GM11168 (cell line): Measurements from ENCODE around the gene DIP2A.
"Not testable (repeated sequence)": the region's sequence is repeated elsewhere in the genome, so short reads cannot be mapped to it uniquely, and the experiment has no call there.

Experiments used
- in situ Hi-C: fragments of 300-500 bp; cut with MboI; formaldehyde crosslinking; loops from one replicate; pipeline ENCODE4 v1.12.0; 2022; ENCODE audit warnings: low sequenced_read_pairs; ENCODE audit not compliant: unreplicated experiment

DIP2A gene

GRCh38 chr21:46441961-46442498 is 16.7 kb upstream of the DIP2A start:
- in situ Hi-C loops, result no loop called here

- in situ Hi-C loops, result no loop called here
Measured at GRCh38 chr21:46442938-46443337, 15.8 kb upstream of the DIP2A start.

- in situ Hi-C loops, result no loop called here
Measured at GRCh38 chr21:46443910-46444309, 14.8 kb upstream of the DIP2A start.

GRCh38 chr21:46448108-46448507 is 10.6 kb upstream of the DIP2A start:
- in situ Hi-C loops, result no loop called here

- in situ Hi-C loops, result not testable (repeated sequence)
Measured at GRCh38 chr21:46448855-46449254, 9.8 kb upstream of the DIP2A start.

GRCh38 chr21:46452710-46453109 is 6.0 kb upstream of the DIP2A start:
- in situ Hi-C loops, result no loop called here

GRCh38 chr21:46454142-46454541 is 4.5 kb upstream of the DIP2A start:
- in situ Hi-C loops, result no loop called here

GRCh38 chr21:46454634-46455390 is 3.9 kb upstream of the DIP2A start:
- in situ Hi-C loops, result no loop called here

GRCh38 chr21:46455575-46456385 is 2.9 kb upstream of the DIP2A start:
- in situ Hi-C loops, result no loop called here

- in situ Hi-C loops, result no loop called here
Measured at GRCh38 chr21:46456750-46457149, 1.9 kb upstream of the DIP2A start.

GRCh38 chr21:46457801-46458314 is 833 bp upstream of the DIP2A start:
- in situ Hi-C loops, result no loop called here

GRCh38 chr21:46459024-46459355 is 299 bp downstream of the DIP2A start:
- in situ Hi-C loops, result no loop called here

- in situ Hi-C loops, result no loop called here
Measured at GRCh38 chr21:46459356-46460112, 843 bp downstream of the DIP2A start.

GRCh38 chr21:46461909-46462308 is 3.2 kb downstream of the DIP2A start:
- in situ Hi-C loops, result no loop called here

GRCh38 chr21:46465153-46465552 is 6.5 kb downstream of the DIP2A start:
- in situ Hi-C loops, result not testable (repeated sequence)

GRCh38 chr21:46465651-46466050 is 7.0 kb downstream of the DIP2A start:
- in situ Hi-C loops, result no loop called here

- in situ Hi-C loops, result no loop called here
Measured at GRCh38 chr21:46468108-46468774, 9.6 kb downstream of the DIP2A start.

GRCh38 chr21:46469275-46469674 is 10.6 kb downstream of the DIP2A start:
- in situ Hi-C loops, result no loop called here

GRCh38 chr21:46471514-46471913 is 12.8 kb downstream of the DIP2A start:
- in situ Hi-C loops, result no loop called here

- in situ Hi-C loops, result no loop called here
Measured at GRCh38 chr21:46472246-46472645, 13.6 kb downstream of the DIP2A start.
